Ascending aorta (tissue), 2 donors: Measurements from ENCODE around the gene PARD3B. TPM values are rescaled to one million over a fixed set of nuclear protein-coding genes. Genes with fewer than 3 reads are reported as not detected.

Experiments used
- DNase-seq, 2 donors: peaks; one replicate each; pipeline ENCODE4 v3.0.0-alpha.2; 2019; ENCODE audit warnings: low spot score in 2 of 2
- H3K27ac ChIP-seq, 2 donors: fragments of 200-600 bp; sonication (generic); one replicate each; pipeline ENCODE4 v1.5.1; 2016 to 2017; ENCODE audit warnings: mild to moderate bottlenecking in 1 of 2
- H3K27me3 ChIP-seq: fragments of 200-600 bp; sonication (generic); one replicate; pipeline ENCODE4 v1.5.1; 2017
- H3K36me3 ChIP-seq, 2 donors: fragments of 200-600 bp; sonication (generic); one replicate each; pipeline ENCODE4 v1.5.1; 2016
- H3K4me1 ChIP-seq, 2 donors: fragments of 200-600 bp; sonication (generic); one replicate each; pipeline ENCODE4 v1.5.1; 2016 to 2017; ENCODE audit warnings: mild to moderate bottlenecking in 1 of 2
- H3K4me3 ChIP-seq, 2 donors: fragments of 200-600 bp; sonication (generic); one replicate each; pipeline ENCODE4 v1.5.1; 2016 to 2017; ENCODE audit warnings: mild to moderate bottlenecking in 1 of 2
- H3K9me3 ChIP-seq, 2 donors: fragments of 200-600 bp; sonication (generic); one replicate each; pipeline ENCODE4 v1.5.1; 2016
- intact Hi-C: fragments of 100-400 bp; cut with DNase I; formaldehyde crosslinking; loops from one replicate; pipeline ENCODE4 v1.15.1; 2023
- total RNA-seq: library from RNA; depleted of rRNA; stranded (reverse); fragments of >200 nt; gene quantifications from one replicate; pipeline ENCODE4 v1.1.0, GENCODE V29; 2016
- TF ChIP-seq, protein P1 (sequence below), 3 experiments: fragments of 200-600 bp in 2 of 3; fragments of 450-650 bp in 1 of 3; sonication (generic) in 2 of 3; IDR thresholded peaks; one replicate each; pipeline ENCODE4 v1.5.1; 2016 to 2019; ENCODE audit warnings: antibody characterized with exemption in 3 of 3, mild to moderate bottlenecking in 1 of 3, moderate library complexity in 1 of 3

Gene PARD3B
- total RNA-seq, 1 donor from 2014 or later: 9.5 TPM

- H3K27me3 ChIP-seq: no peaks in the 10 kb centered on the region
- intact Hi-C loops: no loop called here
- no peaks in the 10 kb centered on the region for H3K9me3 ChIP-seq
- no peak overlapping the region for H3K4me3 ChIP-seq
- peaks cover 0 to 11% of the 10 kb centered on the region in 2 donors for H3K36me3 ChIP-seq
- H3K4me1 ChIP-seq: no peaks in the 10 kb centered on the region
- no peak for DNase-seq
- TF ChIP-seq, protein P1, sequence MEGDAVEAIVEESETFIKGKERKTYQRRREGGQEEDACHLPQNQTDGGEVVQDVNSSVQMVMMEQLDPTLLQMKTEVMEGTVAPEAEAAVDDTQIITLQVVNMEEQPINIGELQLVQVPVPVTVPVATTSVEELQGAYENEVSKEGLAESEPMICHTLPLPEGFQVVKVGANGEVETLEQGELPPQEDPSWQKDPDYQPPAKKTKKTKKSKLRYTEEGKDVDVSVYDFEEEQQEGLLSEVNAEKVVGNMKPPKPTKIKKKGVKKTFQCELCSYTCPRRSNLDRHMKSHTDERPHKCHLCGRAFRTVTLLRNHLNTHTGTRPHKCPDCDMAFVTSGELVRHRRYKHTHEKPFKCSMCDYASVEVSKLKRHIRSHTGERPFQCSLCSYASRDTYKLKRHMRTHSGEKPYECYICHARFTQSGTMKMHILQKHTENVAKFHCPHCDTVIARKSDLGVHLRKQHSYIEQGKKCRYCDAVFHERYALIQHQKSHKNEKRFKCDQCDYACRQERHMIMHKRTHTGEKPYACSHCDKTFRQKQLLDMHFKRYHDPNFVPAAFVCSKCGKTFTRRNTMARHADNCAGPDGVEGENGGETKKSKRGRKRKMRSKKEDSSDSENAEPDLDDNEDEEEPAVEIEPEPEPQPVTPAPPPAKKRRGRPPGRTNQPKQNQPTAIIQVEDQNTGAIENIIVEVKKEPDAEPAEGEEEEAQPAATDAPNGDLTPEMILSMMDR (IDR thresholded peaks at IDR 0.05): no peak
- H3K27ac ChIP-seq: no peak overlapping the region
Observed at GRCh38 chr2:205496370-205496769, 951.1 kb downstream of the PARD3B start.

GRCh38 chr2:205496772-205497171, 951.5 kb downstream of the PARD3B start:
- intact Hi-C loops: no loop called here
- Histone ChIP-seq H3K27ac (no peak overlapping the region), H3K4me3 (no peak overlapping the region), H3K27me3 (no peaks in the 10 kb centered on the region), H3K4me1 (no peaks in the 10 kb centered on the region), H3K9me3 (no peaks in the 10 kb centered on the region), H3K36me3 (peaks cover 0 to 11% of the 10 kb centered on the region in 2 donors)
- no peak for DNase-seq
- TF ChIP-seq, protein P1 (IDR thresholded peaks at IDR 0.05): no peak

DNA sequence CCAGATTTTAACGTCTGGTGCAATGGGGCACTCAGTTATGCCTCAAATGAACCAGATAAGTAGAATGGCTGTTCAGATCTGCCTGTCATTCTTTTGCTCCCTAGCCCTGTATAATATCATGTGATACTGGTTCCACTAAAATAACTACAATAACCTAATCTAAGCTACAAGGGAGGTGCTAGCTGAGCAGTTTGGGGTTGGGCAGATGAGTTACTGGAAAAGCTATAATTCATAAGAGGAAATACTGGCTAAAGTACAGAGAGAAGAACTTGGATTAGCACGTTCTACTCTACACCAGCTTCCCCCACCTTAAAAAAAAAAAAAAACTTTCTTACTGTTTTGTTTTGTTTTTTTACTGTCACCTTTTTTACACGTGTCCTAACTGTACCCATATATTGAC, 953.7 kb downstream of the PARD3B start:
- H3K27ac ChIP-seq: no peak overlapping the region
- peaks cover 0 to 18% of the 10 kb centered on the region in 2 donors for H3K36me3 ChIP-seq
- no peak overlapping the region for H3K4me3 ChIP-seq
- no peaks in the 10 kb centered on the region for H3K4me1 ChIP-seq
- no peaks in the 10 kb centered on the region for H3K9me3 ChIP-seq
- DNase-seq: no peak
- H3K27me3 ChIP-seq: no peaks in the 10 kb centered on the region
- intact Hi-C loops: no loop called here
- TF ChIP-seq, protein P1 (IDR thresholded peaks at IDR 0.05): no peak

DNA sequence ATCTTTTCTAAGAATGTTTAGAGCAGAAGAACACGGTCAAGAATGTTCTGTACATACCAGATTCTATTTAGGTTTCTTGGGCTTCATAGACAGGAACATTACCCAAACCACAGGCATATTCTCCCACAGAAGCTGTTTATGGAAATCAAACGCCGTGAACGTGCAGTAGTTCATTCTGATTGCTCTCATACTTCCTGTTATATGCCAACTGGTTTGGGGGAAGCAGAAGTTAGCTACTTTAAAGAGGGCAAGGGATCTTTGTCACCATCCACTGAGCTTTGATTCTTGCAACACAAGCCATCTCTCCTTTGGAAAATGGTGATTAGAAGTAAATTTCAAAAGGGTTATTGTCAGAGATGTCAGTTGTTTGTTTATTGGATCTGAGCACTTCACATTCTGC, 954.8 kb downstream of the PARD3B start:
- H3K4me1 ChIP-seq: no peaks in the 10 kb centered on the region

DNA sequence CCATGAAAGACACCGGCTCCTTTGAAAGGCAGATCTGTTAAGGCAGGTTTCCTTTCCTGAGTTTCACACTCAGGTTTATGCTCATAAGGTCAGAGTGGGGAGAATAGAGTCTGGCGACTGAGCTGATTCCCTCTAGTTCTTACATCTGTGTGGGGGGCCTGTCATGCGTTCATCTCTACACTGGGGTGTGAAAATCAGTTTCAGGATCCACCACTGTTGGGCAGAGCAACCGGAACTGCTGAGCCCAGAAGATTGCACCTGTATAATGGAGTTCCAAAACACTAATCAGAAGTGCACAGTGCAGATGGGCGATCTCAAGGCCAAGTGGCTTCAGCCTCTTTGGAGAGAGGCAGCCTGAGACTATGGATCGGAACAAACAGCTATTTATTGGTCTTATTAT, 955.7 kb downstream of the PARD3B start:
- H3K27me3 ChIP-seq: no peaks in the 10 kb centered on the region
- H3K27ac ChIP-seq: no peak overlapping the region
- H3K4me1 ChIP-seq: no peaks in the 10 kb centered on the region
- no peaks in the 10 kb centered on the region for H3K9me3 ChIP-seq
- peaks cover 0 to 18% of the 10 kb centered on the region in 2 donors for H3K36me3 ChIP-seq
- TF ChIP-seq, protein P1 (IDR thresholded peaks at IDR 0.05): no peak
- intact Hi-C loops: no loop called here
- H3K4me3 ChIP-seq: no peak overlapping the region
- DNase-seq: no peak

More for the DNA sequence above, 954.8 kb downstream of the PARD3B start:
- DNase-seq: no peak
- intact Hi-C loops: no loop called here
- TF ChIP-seq, protein P1 (IDR thresholded peaks at IDR 0.05): no peak
- no peaks in the 10 kb centered on the region for H3K27me3 ChIP-seq
- H3K9me3 ChIP-seq: no peaks in the 10 kb centered on the region
- peaks cover 0 to 18% of the 10 kb centered on the region in 2 donors for H3K36me3 ChIP-seq
- no peak overlapping the region for H3K27ac ChIP-seq
- H3K4me3 ChIP-seq: no peak overlapping the region

DNA sequence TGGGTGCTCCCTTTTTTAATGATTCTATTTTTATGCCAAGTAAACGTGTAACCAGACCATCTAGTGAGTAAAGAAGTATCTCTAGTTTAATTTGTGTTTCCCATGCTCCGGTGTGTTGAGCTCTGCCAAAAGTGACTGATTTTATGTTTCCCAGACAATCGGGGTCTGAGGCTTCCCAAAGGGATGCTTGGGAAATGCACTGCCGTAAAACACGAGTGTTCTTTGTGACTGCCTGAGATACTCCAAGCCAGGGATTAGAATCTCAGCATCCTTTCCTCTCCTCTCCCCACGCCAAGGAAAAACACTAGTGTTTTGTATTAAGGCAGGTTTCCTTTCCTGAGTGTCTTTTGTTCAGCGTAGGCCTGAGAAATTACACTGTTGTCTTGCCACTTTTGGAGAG, 956.6 kb downstream of the PARD3B start:
- no peak overlapping the region for H3K27ac ChIP-seq
- peaks cover 0 to 18% of the 10 kb centered on the region in 2 donors for H3K36me3 ChIP-seq
- no peaks in the 10 kb centered on the region for H3K4me1 ChIP-seq
- H3K4me3 ChIP-seq: no peak overlapping the region
- TF ChIP-seq, protein P1 (IDR thresholded peaks at IDR 0.05): no peak
- no peaks in the 10 kb centered on the region for H3K9me3 ChIP-seq
- DNase-seq: no peak
- intact Hi-C loops: no loop called here
- H3K27me3 ChIP-seq: no peaks in the 10 kb centered on the region
